PC-9 (cell line): ENCODE measurements around the gene MACROD1. TPM values are rescaled to one million over a fixed set of nuclear protein-coding genes. Genes with fewer than 3 reads are reported as not detected.

Experiments
- BruUV-seq: library from RNA; stranded (reverse); fragments of 400-500 nt; replicated peaks from 2 replicates; lab custom pipeline; 2021; lab: Mats Ljungman, UMichigan
- CTCF ChIA-PET: fragments of 300-600 bp; sonication (Branson Sonifier 250); formaldehyde crosslinking; loops from one replicate; lab custom pipeline; 2022; ENCODE audit warnings: antibody characterized with exemption; lab: Charles Lee
- POLR2A ChIA-PET: fragments of 300-600 bp; sonication (Branson Sonifier 250); formaldehyde crosslinking; loops from one replicate; lab custom pipeline; 2022; ENCODE audit warnings: antibody characterized with exemption; ENCODE audit not compliant: unreplicated experiment; lab: Charles Lee
- DNase-seq, 2 experiments: peaks; one replicate each; pipeline versions ENCODE4 v3.0.0 to v3.0.0-alpha.2; 2015 to 2022; ENCODE audit warnings: mixed read lengths in 1 of 2
- H2AFZ ChIP-seq: fragments of 200-600 bp; sonication (generic); 2 replicates; pipeline ENCODE4 v1.8.1; 2017; ENCODE audit warnings: antibody characterized with exemption
- H3F3A ChIP-seq: fragments of 200-600 bp; sonication (generic); 2 replicates; pipeline ENCODE4 v1.8.1; 2017; ENCODE audit warnings: antibody characterized with exemption, mild to moderate bottlenecking, low read depth; ENCODE audit not compliant: insufficient read depth
- H3K27ac ChIP-seq: fragments of 200-600 bp; sonication (generic); 2 replicates; pipeline ENCODE4 v1.6.1; 2016; ENCODE audit warnings: mixed run types
- H3K27me3 ChIP-seq: fragments of 200-600 bp; sonication (generic); 2 replicates; pipeline ENCODE4 v1.6.1; 2016; ENCODE audit warnings: low read depth, mixed run types; ENCODE audit not compliant: insufficient read depth
- H3K36me3 ChIP-seq: fragments of 200-600 bp; sonication (generic); 2 replicates; pipeline ENCODE4 v1.6.1; 2016; ENCODE audit warnings: low read depth, mixed run types
- H3K4me1 ChIP-seq: fragments of 200-600 bp; sonication (generic); replicated peaks from 2 replicates; pipeline ENCODE4 v1.6.1; 2016; ENCODE audit warnings: mixed run types; ENCODE audit not compliant: insufficient read depth
- H3K4me2 ChIP-seq: fragments of 200-600 bp; sonication (generic); 2 replicates; pipeline ENCODE4 v1.6.1; 2017; ENCODE audit warnings: mixed run types
- H3K4me3 ChIP-seq: fragments of 200-600 bp; sonication (generic); 2 replicates; pipeline ENCODE4 v1.6.1; 2016; ENCODE audit warnings: mixed run types
- H3K79me2 ChIP-seq: fragments of 200-600 bp; sonication (generic); 2 replicates; pipeline ENCODE4 v1.6.1; 2017; ENCODE audit warnings: low read depth, mixed run types
- H3K9me2 ChIP-seq: fragments of 200-600 bp; sonication (generic); 2 replicates; pipeline ENCODE4 v1.8.1; 2017; ENCODE audit warnings: mild to moderate bottlenecking; ENCODE audit not compliant: insufficient read depth
- H3K9me3 ChIP-seq: fragments of 200-600 bp; sonication (generic); 2 replicates; pipeline ENCODE4 v1.8.1; 2016; ENCODE audit warnings: low read depth; ENCODE audit not compliant: insufficient read depth
- H4K20me1 ChIP-seq: fragments of 200-600 bp; sonication (generic); 2 replicates; pipeline ENCODE4 v1.8.1; 2017; ENCODE audit not compliant: insufficient read depth
- CTCF ChIP-seq: fragments of 200-600 bp; sonication (generic); conservative IDR thresholded peaks from 2 replicates; pipeline ENCODE4 v1.6.1; 2017; ENCODE audit warnings: mixed run types, antibody characterized with exemption, mild to moderate bottlenecking, moderate library complexity
- EZH2 ChIP-seq: fragments of 200-600 bp; sonication (generic); IDR thresholded peaks from 2 replicates; pipeline ENCODE4 v1.8.0; 2017; ENCODE audit warnings: antibody characterized with exemption, low read depth
- intact Hi-C: fragments of 100-400 bp; cut with micrococcal nuclease; formaldehyde crosslinking; loops from one replicate; pipeline ENCODE4 v1.10.0; 2022; ENCODE audit not compliant: unreplicated experiment
- total RNA-seq: library from RNA; stranded (reverse); gene quantifications from 2 replicates; pipeline ENCODE4 v1.2.3, GENCODE V29; 2021

The MACROD1 gene
- total RNA-seq, 1 experiment from 2014 or later = 41.0 TPM

- Histone ChIP-seq H3K27ac (no peak overlapping the region), H3K79me2 (no peaks in the 10 kb centered on the region), H3K36me3 (no peaks in the 10 kb centered on the region), H3F3A (no peaks in the 10 kb centered on the region), H3K27me3 (no peaks in the 10 kb centered on the region), H3K9me3 (no peaks in the 10 kb centered on the region), H3K4me1 (no peaks in the 10 kb centered on the region), H3K9me2 (no peaks in the 10 kb centered on the region), H3K4me2 (no peak overlapping the region), H3K4me3 (no peak overlapping the region), H2AFZ (no peak overlapping the region), H4K20me1 (peaks cover 39% of the 10 kb centered on the region)
- intact Hi-C loops = no loop called here
- TF ChIP-seq CTCF (no peak), EZH2 (no peak)
- DNase-seq = no peak
- ChIA-PET CTCF (interaction anchor here (0.6 kb wide), 1 partner anchor 381 kb away, joined by 3 read pairs; no protein-coding TSS in a partner anchor), POLR2A (no interaction called here)
- no TSS peak for BruUV-seq
Observed at GRCh38 chr11:64067230-64067993, 98.5 kb downstream of the MACROD1 start.

GRCh38 chr11:64065712-64066111 lies 100.2 kb downstream of the MACROD1 start:
- no peak for DNase-seq
- Histone ChIP-seq H2AFZ (no peak overlapping the region), H3K79me2 (no peaks in the 10 kb centered on the region), H3K4me1 (no peaks in the 10 kb centered on the region), H3K4me3 (no peak overlapping the region), H3K27ac (no peak overlapping the region), H3K9me3 (no peaks in the 10 kb centered on the region), H4K20me1 (peaks cover 45% of the 10 kb centered on the region), H3K27me3 (no peaks in the 10 kb centered on the region), H3K4me2 (no peak overlapping the region), H3K36me3 (no peaks in the 10 kb centered on the region), H3K9me2 (no peaks in the 10 kb centered on the region), H3F3A (no peaks in the 10 kb centered on the region)
- no TSS peak for BruUV-seq
- ChIA-PET POLR2A (no interaction called here), CTCF (no interaction called here)
- intact Hi-C loops = no loop called here
- TF ChIP-seq CTCF (no peak), EZH2 (no peak)

GRCh38 chr11:64065141-64065465 lies 100.8 kb downstream of the MACROD1 start:
- H3K36me3 ChIP-seq = no peaks in the 10 kb centered on the region
- peaks cover 42% of the 10 kb centered on the region for H4K20me1 ChIP-seq
- no peaks in the 10 kb centered on the region for H3K9me2 ChIP-seq
- no peak overlapping the region for H3K27ac ChIP-seq
- H3K79me2 ChIP-seq = no peaks in the 10 kb centered on the region
- H3K4me1 ChIP-seq = no peaks in the 10 kb centered on the region
- ChIA-PET POLR2A (no interaction called here), CTCF (no interaction called here)
- H3K4me3 ChIP-seq = no peak overlapping the region
- no peak overlapping the region for H2AFZ ChIP-seq
- H3K27me3 ChIP-seq = no peaks in the 10 kb centered on the region
- no TSS peak for BruUV-seq
- DNase-seq = no peak
- no peaks in the 10 kb centered on the region for H3F3A ChIP-seq
- H3K4me2 ChIP-seq = no peak overlapping the region
- intact Hi-C loops = no loop called here
- H3K9me3 ChIP-seq = no peaks in the 10 kb centered on the region
- TF ChIP-seq EZH2 = no peak
- no peak for TF ChIP-seq CTCF
